Suprapubic skin (tissue), 4 donors: ENCODE data around the gene IL9.

Experiments used
- CTCF ChIP-seq, 2 donors: fragments of 200-600 bp in 1 of 2; fragments of 450-650 bp in 1 of 2; sonication (generic) in 1 of 2; IDR thresholded peaks; one replicate each; pipeline ENCODE4 v1.5.1; 2016 to 2019; ENCODE audit warnings: antibody characterized with exemption in 2 of 2, mild to moderate bottlenecking in 1 of 2, moderate library complexity in 1 of 2
- POLR2A ChIP-seq, 2 donors: fragments of 450-650 bp; IDR thresholded peaks; one replicate each; pipeline ENCODE4 v1.6.1; 2017; ENCODE audit warnings: antibody characterized with exemption in 2 of 2, mild to moderate bottlenecking in 2 of 2, moderate library complexity in 2 of 2
- POLR2AphosphoS5 ChIP-seq, 3 donors: sonication (generic); formaldehyde crosslinking; IDR thresholded peaks; one replicate each; pipeline ENCODE4 v1.6.1; 2017; ENCODE audit warnings: antibody characterized with exemption in 3 of 3

- TF ChIP-seq POLR2A (IDR thresholded peaks at IDR 0.05), result no peak
- no peak for TF ChIP-seq POLR2AphosphoS5 (IDR thresholded peaks at IDR 0.05)
- no peak for TF ChIP-seq CTCF (IDR thresholded peaks at IDR 0.05)
Measured at GRCh38 chr5:135921388-135921787, 25.7 kb upstream of the IL9 start.
